SK-N-MC (cell line): Measurements from ENCODE around the gene COX4I2.

Source experiments
- EZH2 ChIP-seq: fragments of 200-600 bp; sonication (generic); IDR thresholded peaks from one replicate; pipeline ENCODE4 v1.6.1; 2017; ENCODE audit warnings: antibody characterized with exemption
- FOXP2 ChIP-seq: optimal IDR thresholded peaks from 2 replicates; pipeline ENCODE3; 2011; ENCODE audit warnings: mild to moderate bottlenecking, moderate library complexity; ENCODE audit not compliant: insufficient read depth; ENCODE audit errors: extremely low read length, control extremely low read depth
- POLR2AphosphoS5 ChIP-seq: IDR thresholded peaks from 2 replicates; pipeline ENCODE4 v1.6.1; 2012; ENCODE audit warnings: mild to moderate bottlenecking, low read depth, low read length, borderline replicate concordance

DNA sequence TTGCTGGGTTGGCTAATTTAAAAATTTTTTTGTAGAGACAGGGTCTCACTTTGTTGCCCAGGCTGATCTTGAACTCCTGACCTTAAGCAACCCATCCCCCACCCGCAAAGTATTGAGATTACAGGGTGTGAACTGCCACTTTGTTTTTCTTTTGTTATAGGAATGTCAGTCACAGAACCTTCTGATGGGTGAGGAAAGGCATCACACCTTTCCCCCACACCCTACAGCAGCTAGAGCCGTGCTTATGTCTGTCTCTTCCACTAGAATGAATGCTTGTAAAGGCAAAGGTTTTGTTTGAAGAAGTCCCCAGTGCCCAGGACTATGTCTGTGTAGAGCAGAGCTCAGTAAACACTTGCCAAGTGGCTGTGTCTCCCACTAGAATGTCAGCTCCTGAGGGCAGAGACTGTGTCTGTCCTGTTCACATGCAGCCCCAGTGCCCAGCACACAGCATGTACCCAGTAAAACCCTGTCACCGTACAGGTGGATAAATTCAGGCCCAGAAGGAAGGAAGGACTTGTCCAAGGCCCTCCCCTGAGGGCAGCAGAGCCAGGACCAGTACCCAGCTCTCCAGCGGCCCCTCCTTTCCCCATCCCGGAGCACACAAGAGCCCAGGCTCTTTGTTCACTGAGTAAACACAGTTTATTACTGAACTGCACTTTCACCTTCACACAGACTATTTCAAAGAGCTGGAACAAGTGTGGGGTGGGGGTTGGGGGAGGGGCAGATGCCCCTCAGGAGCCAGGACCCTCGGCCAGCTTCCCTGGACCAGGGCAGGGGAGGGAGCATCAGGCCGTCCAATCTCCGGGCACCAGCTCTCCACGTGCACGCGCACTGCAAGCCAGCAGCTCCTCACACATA, 26.4 kb downstream of the COX4I2 start:
- no peak for TF ChIP-seq EZH2
- no peak for TF ChIP-seq POLR2AphosphoS5
- no peak for TF ChIP-seq FOXP2
